HG03280 (cell line): Measurements from ENCODE around the gene PPA1.
"Not testable (repeated sequence)": the region's sequence is repeated elsewhere in the genome, so short reads cannot be mapped to it uniquely, and the experiment has no call there.

Experiments used
- ATAC-seq: cut with Tn5 transposase; IDR thresholded peaks from one replicate; pipeline ENCODE4 v1.9.1; 2021; ENCODE audit warnings: mild to moderate bottlenecking, moderate library complexity; ENCODE audit not compliant: unreplicated experiment

Gene PPA1

GRCh38 chr10:70222340-70222794 is 10.9 kb downstream of the PPA1 start:
- no peak for ATAC-seq

- ATAC-seq = peak; percentile 20
These were observed 12.2 kb downstream of the PPA1 start for GRCh38 chr10:70221030-70221429.

- ATAC-seq = no peak
These were observed 20.4 kb downstream of the PPA1 start for GRCh38 chr10:70212879-70213278.

GRCh38 chr10:70212277-70212676 is 21.0 kb downstream of the PPA1 start:
- ATAC-seq = no peak

DNA sequence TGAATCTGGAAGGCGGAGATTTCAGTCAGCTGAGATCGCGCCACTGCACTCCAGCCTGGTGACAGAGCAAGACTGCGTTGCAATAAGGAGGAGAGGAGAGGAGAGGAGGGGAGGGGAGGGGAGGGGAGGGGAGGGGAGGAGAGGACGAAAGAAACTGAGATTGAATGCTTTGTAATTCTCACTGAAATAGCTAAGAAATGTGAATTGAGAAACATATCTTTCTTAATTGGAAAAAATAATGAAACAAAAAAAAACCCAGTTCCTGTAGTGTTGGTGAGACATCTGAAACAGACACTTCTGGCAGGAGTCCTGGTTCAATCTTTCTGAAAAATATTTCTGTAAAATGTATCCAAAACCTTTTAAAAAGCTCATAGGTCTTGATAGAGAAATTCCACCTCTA is 26.5 kb downstream of the PPA1 start:
- no peak for ATAC-seq

DNA sequence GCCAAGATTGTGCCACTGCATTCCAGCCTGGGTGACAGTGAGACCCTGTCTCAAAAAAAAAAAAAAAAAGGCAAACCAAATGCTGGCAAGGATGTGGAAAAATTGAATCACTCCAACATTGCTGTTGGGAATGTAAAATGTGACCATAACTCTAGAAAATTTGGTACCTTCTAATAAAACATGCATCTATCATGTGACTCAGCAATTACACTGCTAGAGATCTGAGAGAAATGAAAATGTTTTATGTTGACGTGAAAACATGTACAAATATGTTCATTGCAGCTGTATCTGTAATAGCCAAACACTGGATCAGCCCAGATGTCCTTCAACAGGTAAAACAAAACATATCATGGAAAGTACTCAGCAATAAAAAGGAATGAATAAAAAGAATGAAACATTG is 32.1 kb downstream of the PPA1 start:
- no peak for ATAC-seq

DNA sequence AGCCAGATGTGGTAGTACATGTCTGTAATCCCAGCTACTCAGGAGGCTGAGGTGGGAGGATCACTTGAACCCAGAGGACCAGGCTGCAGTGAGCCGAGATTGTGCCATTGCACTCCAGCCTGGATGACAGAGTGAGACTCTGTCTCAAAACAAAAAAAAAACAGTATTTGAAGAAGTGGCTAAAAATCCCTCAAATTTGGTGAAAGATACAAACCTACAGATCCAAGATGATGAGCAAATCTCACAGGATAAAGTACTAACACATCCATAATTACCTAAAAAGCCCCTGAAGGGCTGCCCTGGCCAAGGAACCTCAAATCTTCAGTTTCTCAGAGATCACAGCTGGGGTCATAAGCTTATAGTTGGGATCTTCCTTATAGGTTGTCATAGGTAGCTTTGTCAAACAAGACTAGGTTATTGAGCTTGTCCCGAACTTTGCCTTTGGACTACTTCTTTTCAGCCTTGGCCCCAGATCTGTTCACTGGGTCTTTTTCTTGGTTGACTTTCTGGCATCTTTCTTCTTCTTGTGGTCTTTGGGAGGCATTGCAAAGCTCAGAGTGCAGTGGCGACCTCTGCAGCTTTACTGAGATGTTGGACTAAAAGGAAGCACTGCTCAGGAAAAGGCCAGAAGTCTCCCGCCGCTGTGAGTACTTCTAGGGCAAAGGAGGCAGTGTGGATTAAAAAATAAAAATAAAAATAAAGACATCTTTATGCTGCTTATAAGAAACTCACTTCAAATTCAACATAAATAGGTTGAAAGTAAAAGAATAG is 34.3 kb downstream of the PPA1 start:
- ATAC-seq = no peak

DNA sequence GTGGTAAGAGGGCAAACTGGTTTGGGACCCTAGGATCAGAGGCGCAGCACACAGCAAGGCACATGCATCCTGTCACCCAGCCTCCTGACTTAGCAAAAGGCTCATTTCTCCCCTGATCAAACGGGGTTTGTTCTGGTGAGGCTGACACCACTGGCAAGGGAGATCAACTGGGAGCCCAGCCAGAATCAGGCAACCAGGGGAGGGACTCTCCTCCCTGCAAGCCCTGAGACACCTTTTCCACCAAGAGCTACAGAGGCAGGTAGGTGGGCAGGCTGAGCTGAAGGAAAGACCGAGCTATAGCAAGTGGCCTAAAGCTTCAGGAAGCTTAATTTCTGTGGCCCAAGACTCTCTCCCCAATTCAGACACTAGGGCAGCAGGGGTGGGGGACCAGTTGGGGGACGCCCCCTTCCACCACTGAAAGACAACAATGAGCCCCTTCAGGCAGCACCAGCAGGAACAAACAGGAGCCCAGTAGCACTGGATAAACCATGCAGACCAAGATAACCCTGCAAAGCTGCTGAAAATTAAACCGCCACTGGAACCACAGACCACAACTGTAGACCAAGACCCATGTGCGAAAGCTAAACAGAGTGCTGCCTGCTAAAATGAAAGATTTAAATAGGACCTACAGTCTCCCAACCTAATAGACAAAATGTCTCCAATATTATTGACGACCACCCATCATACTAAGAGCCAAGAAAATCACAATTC is 35.8 kb downstream of the PPA1 start:
- no peak for ATAC-seq

DNA sequence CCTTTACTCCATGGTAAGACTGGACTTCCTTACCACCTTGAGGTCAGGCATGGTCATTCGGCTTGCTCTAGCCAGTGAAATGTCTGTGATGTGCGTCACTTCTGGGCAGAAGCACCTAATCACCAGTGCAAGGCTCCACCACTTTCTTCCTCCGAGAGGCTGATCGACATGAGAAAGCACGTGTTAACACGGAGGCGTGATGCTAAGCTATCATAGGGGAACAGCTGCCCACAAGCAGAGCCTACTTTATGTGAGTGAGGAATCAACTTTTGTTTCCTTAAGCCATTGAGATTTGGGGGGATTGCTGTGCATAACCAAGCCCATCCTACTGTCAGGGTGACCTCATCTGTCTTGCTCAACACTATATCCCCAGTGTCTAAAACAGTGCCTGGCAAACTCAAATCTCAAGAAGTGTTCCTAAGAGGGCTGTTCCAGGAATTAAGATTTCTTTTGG is 39.8 kb downstream of the PPA1 start:
- no peak for ATAC-seq

- no peak for ATAC-seq
These were observed 40.8 kb downstream of the PPA1 start for GRCh38 chr10:70192326-70192968.

GRCh38 chr10:70191972-70192305 is 41.3 kb downstream of the PPA1 start:
- ATAC-seq = no peak

GRCh38 chr10:70191161-70191971 is 41.9 kb downstream of the PPA1 start:
- no peak for ATAC-seq

- ATAC-seq = no peak
These were observed 42.6 kb downstream of the PPA1 start for GRCh38 chr10:70190581-70190980.

DNA sequence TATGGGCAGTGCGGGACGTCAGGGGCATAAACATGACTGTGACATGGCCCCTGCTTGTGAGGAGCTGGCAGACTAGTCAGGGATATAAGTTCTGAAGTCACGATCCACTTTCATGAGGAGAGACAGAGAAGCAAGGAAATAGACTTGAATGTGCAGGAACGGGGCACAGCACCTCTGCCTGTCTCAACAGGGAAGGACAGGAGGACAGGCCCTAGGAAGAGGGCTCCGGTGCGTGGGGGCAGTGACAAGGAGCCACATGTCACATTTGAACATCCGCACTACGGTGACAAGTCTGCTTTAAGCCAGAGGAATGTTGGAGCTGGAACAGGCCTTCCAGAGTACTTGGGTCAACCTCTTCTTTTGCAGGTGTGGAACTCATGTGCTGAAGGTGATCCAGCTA is 43.1 kb downstream of the PPA1 start:
- no peak for ATAC-seq

- no peak for ATAC-seq
These were observed 44.5 kb downstream of the PPA1 start for GRCh38 chr10:70188768-70189167.

GRCh38 chr10:70186571-70186970 is 46.7 kb downstream of the PPA1 start:
- ATAC-seq = no peak

- ATAC-seq = no peak
These were observed 47.1 kb downstream of the PPA1 start for GRCh38 chr10:70186090-70186489.

GRCh38 chr10:70183304-70183703 is 49.9 kb downstream of the PPA1 start:
- ATAC-seq = no peak

GRCh38 chr10:70179209-70179608 is 54.0 kb downstream of the PPA1 start:
- not testable (repeated sequence) for ATAC-seq

DNA sequence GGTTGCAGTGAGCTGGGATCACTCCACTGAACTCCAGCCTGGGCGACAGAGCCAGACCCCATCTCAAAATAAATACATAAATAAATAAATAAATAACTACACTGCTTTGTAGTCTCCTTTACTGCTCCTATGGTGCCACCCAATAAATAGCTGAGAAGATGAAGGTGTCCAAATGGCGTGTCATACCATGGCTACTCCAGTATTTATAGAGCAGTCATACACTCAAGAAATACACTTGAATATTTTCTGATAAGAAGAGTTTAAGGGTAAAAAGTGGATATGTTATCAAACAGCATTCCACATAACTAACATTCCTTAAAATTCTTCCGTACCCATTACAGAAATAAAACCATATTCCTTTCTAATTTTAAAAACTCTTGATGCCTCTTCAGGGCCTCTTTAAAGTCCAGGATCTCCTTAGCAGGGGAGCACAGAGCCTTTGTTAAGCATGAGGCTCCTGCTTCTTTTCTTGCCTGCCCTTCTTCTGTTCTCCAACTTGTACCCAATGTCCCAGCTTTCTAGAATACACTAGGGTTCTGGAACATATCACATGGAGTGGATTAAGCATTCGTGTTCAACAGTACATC is 55.0 kb downstream of the PPA1 start:
- no peak for ATAC-seq

DNA sequence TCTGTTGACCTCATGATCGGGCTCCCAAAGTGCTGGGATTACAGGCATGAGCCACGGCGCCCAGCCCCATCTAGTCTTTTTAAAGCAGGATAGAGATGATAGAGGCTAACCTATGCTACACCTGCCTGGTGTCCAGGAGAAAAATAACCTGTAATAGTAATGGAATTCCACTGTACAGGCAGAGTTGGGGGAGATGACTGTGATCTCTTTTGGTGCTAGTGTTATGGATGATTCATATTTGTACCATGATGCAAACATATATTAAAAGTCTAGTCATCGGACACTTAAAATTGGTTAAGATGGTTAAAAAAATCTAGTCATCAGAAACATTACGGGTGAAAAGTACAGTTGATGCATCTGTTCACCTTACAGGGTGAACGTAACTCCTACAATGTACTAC is 56.8 kb downstream of the PPA1 start:
- no peak for ATAC-seq
